Measurements from ENCODE around the gene PTPRD. TPM values are rescaled to one million over a fixed set of nuclear protein-coding genes. Genes with fewer than 3 reads are reported as not detected.
A peak's percentile ranks its signal among the peaks of the same experiment; 100 is the strongest.

The PTPRD gene
- total RNA-seq, 1 experiment from 2014 or later: 70.1 TPM

GRCh38 chr9:8564960-8565359 lies 2047.8 kb downstream of the PTPRD start:
- H3K4me3 Mint-ChIP-seq (ENCODE audit: unreplicated experiment): no peak overlapping the region
- H3K4me1 Mint-ChIP-seq (ENCODE audit: low read depth, unreplicated experiment): peaks cover 13% of the 10 kb centered on the region
- no peak for DNase-seq
- intact Hi-C loops (cut with micrococcal nuclease; ENCODE audit: unreplicated experiment): no loop called here
- no peaks in the 10 kb centered on the region for H3K9me3 Mint-ChIP-seq (ENCODE audit: unreplicated experiment)
- POLR2A ChIA-PET: no interaction called here
- TF ChIP-seq CTCF (IDR thresholded peaks at IDR 0.05; ENCODE audit: insufficient read depth in 1 of 2, low read depth in 1 of 2, low read length in 1 of 2, severe bottlenecking in 1 of 2, unreplicated experiment in 1 of 2): no peak
- peaks cover 12% of the 10 kb centered on the region for H3K4me1 ChIP-seq
- H3K27me3 ChIP-seq (replicated peaks; ENCODE audit: control insufficient read depth, insufficient read depth, low read length): no peaks in the 10 kb centered on the region
- no TSS peak for BruUV-seq (replicated peaks)
- no peaks in the 10 kb centered on the region for H3K27me3 Mint-ChIP-seq (ENCODE audit: insufficient read depth, unreplicated experiment)
- no peaks in the 10 kb centered on the region for H3K36me3 ChIP-seq (ENCODE audit: control insufficient read depth, insufficient read depth, low read length)
- CTCF ChIA-PET: no interaction called here
- H3K36me3 Mint-ChIP-seq (ENCODE audit: insufficient read depth, unreplicated experiment): peaks cover 5% of the 10 kb centered on the region
- no peak overlapping the region for H3K27ac Mint-ChIP-seq (ENCODE audit: unreplicated experiment)
- H3K9me3 ChIP-seq: no peaks in the 10 kb centered on the region
- H3K4me3 ChIP-seq (ENCODE audit: low read depth, low read length): no peak overlapping the region

- Histone ChIP-seq H3K4me1 (peaks cover 25% of the 10 kb centered on the region), H3K9me3 (no peaks in the 10 kb centered on the region), H3K36me3 (ENCODE audit: control insufficient read depth, insufficient read depth, low read length) (no peaks in the 10 kb centered on the region), H3K27me3 (replicated peaks; ENCODE audit: control insufficient read depth, insufficient read depth, low read length) (no peaks in the 10 kb centered on the region), H3K4me3 (ENCODE audit: low read depth, low read length) (no peak overlapping the region)
- peak overlapping the region; percentile 37 for H3K4me3 Mint-ChIP-seq (ENCODE audit: unreplicated experiment)
- H3K27me3 Mint-ChIP-seq (ENCODE audit: insufficient read depth, unreplicated experiment): no peaks in the 10 kb centered on the region
- ChIA-PET POLR2A (interaction anchor here (0.7 kb wide), 1 partner anchor 432 kb away, joined by 3 read pairs; no protein-coding TSS in a partner anchor), CTCF (no interaction called here)
- peak overlapping the region; percentile 97 for H3K27ac Mint-ChIP-seq (ENCODE audit: unreplicated experiment)
- H3K4me1 Mint-ChIP-seq (ENCODE audit: low read depth, unreplicated experiment): peaks cover 15% of the 10 kb centered on the region
- no peaks in the 10 kb centered on the region for H3K9me3 Mint-ChIP-seq (ENCODE audit: unreplicated experiment)
- TSS peak; percentile 54 for BruUV-seq (replicated peaks)
- peaks cover 5% of the 10 kb centered on the region for H3K36me3 Mint-ChIP-seq (ENCODE audit: insufficient read depth, unreplicated experiment)
- intact Hi-C loops (cut with micrococcal nuclease; ENCODE audit: unreplicated experiment): loop anchor here (2.0 kb wide), 2 partner anchors 40 to 178 kb away; no protein-coding TSS in a partner anchor
- peak in 1 of 2 experiments; percentile 40 for DNase-seq
- TF ChIP-seq CTCF (IDR thresholded peaks at IDR 0.05; ENCODE audit: insufficient read depth in 1 of 2, low read depth in 1 of 2, low read length in 1 of 2, severe bottlenecking in 1 of 2, unreplicated experiment in 1 of 2): no peak
These were observed 2052.0 kb downstream of the PTPRD start for GRCh38 chr9:8560560-8561525.

- no TSS peak for BruUV-seq (replicated peaks)
- Mint-ChIP-seq H3K9me3 (ENCODE audit: unreplicated experiment) (no peaks in the 10 kb centered on the region), H3K36me3 (ENCODE audit: insufficient read depth, unreplicated experiment) (peaks cover 5% of the 10 kb centered on the region), H3K4me3 (ENCODE audit: unreplicated experiment) (no peak overlapping the region), H3K4me1 (ENCODE audit: low read depth, unreplicated experiment) (peaks cover 21% of the 10 kb centered on the region), H3K27ac (ENCODE audit: unreplicated experiment) (no peak overlapping the region), H3K27me3 (ENCODE audit: insufficient read depth, unreplicated experiment) (no peaks in the 10 kb centered on the region)
- ChIA-PET CTCF (no interaction called here), POLR2A (no interaction called here)
- H3K9me3 ChIP-seq: no peaks in the 10 kb centered on the region
- no peak for DNase-seq
- no peak for TF ChIP-seq CTCF (IDR thresholded peaks at IDR 0.05; ENCODE audit: insufficient read depth in 1 of 2, low read depth in 1 of 2, low read length in 1 of 2, severe bottlenecking in 1 of 2, unreplicated experiment in 1 of 2)
- intact Hi-C loops (cut with micrococcal nuclease; ENCODE audit: unreplicated experiment): no loop called here
- peaks cover 25% of the 10 kb centered on the region for H3K4me1 ChIP-seq
- H3K27me3 ChIP-seq (replicated peaks; ENCODE audit: control insufficient read depth, insufficient read depth, low read length): no peaks in the 10 kb centered on the region
- H3K4me3 ChIP-seq (ENCODE audit: low read depth, low read length): no peak overlapping the region
- no peaks in the 10 kb centered on the region for H3K36me3 ChIP-seq (ENCODE audit: control insufficient read depth, insufficient read depth, low read length)
These were observed 2054.6 kb downstream of the PTPRD start for GRCh38 chr9:8558176-8558575.
